Osteoblast (primary cell): ENCODE measurements around the gene IL7R. TPM values are rescaled to one million over a fixed set of nuclear protein-coding genes. Genes with fewer than 3 reads are reported as not detected.
A peak's percentile ranks its signal among the peaks of the same experiment; 100 is the strongest.

Experiments used
- DNase-seq: peaks from one replicate; pipeline ENCODE4 v3.0.0; 2011; ENCODE audit warnings: low spot score, mixed read lengths; ENCODE audit not compliant: insufficient read length; ENCODE audit errors: missing footprints
- H2AFZ ChIP-seq: 2 replicates; pipeline ENCODE4 v1.6.0; 2011; ENCODE audit warnings: mild to moderate bottlenecking, low read length
- H3K27ac ChIP-seq: 2 replicates; pipeline ENCODE4 v1.5.1; 2011; ENCODE audit warnings: mild to moderate bottlenecking, low read depth, low read length, moderate library complexity
- H3K27me3 ChIP-seq: 2 replicates; pipeline ENCODE4 v1.6.0; 2012; ENCODE audit warnings: mild to moderate bottlenecking, control low read depth, inconsistent platforms, low read length, moderate library complexity; ENCODE audit not compliant: insufficient read depth
- H3K36me3 ChIP-seq: 2 replicates; pipeline ENCODE4 v1.5.1; 2011; ENCODE audit warnings: mild to moderate bottlenecking, low read length, control low read depth, moderate library complexity; ENCODE audit not compliant: insufficient read depth
- H3K4me1 ChIP-seq: 2 replicates; pipeline ENCODE4 v1.5.1; 2011; ENCODE audit warnings: mild to moderate bottlenecking, low read length, control low read depth, moderate library complexity; ENCODE audit not compliant: insufficient read depth
- H3K4me2 ChIP-seq: 2 replicates; pipeline ENCODE4 v1.6.0; 2011; ENCODE audit warnings: mild to moderate bottlenecking, low read length; ENCODE audit not compliant: insufficient read depth
- H3K4me3 ChIP-seq: fragments of 200-600 bp; sonication (generic); 3 replicates; pipeline ENCODE4 v1.5.1; 2012; ENCODE audit warnings: mild to moderate bottlenecking, low read length, inconsistent platforms; ENCODE audit not compliant: insufficient read depth
- H3K79me2 ChIP-seq: 2 replicates; pipeline ENCODE4 v1.6.0; 2012; ENCODE audit warnings: mild to moderate bottlenecking, low read length, control low read depth, inconsistent platforms; ENCODE audit not compliant: insufficient read depth
- H3K9me3 ChIP-seq: 2 replicates; pipeline ENCODE4 v1.5.1; 2011; ENCODE audit warnings: low read depth, low read length, control low read depth
- H4K20me1 ChIP-seq: 2 replicates; pipeline ENCODE4 v1.6.0; 2012; ENCODE audit warnings: mild to moderate bottlenecking, low read length, control low read depth; ENCODE audit not compliant: insufficient read depth
- total RNA-seq: library from RNA; depleted of rRNA; stranded (reverse); fragments of >200 nt; gene quantifications from 2 replicates; pipeline ENCODE4 v1.2.3, GENCODE V29; 2012
- TF ChIP-seq, protein P1 (sequence below): IDR thresholded peaks from 2 replicates; pipeline ENCODE4 v1.5.1; 2011; ENCODE audit warnings: mild to moderate bottlenecking, low read depth, low read length, moderate library complexity; ENCODE audit errors: extremely low read depth

IL7R gene
- total RNA-seq, 1 donor, result 2.2 TPM

DNA sequence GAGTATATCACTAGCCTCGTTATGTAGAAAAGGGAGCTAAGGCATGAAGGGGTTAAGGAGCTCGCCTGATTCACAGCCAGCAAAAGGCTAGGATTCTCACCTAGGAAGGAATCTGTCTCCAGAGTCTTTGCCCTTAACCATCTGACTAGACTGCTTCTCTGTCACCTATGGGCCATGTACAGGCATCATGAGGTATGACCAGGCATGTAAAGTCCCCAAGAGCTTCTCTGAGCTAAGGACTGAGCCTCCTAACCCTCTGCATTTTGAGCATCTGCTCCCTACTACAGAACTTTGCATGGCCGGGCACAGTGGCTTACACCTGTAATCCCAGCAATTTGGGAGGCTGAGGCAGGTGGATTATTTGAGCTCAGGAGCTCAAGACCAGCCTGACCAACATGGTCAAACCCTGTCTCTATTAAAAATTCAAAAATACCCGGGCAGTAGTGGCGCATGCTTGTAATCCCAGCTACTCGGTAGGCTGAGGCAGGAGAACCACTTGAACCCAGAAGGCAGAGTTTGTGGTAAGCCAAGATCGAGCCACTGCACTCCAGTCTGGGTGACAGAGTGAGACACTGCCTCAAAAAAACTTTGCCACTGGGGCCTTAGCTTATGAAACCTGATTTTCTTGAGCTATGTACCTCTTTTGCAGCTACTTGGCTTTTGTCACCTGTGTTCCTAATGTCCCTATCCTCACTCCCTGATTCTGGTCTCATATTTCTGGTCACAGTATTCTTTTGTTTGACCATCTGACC is 33.2 kb upstream of the IL7R start:
- Histone ChIP-seq H3K36me3 (no peaks in the 10 kb centered on the region), H3K9me3 (no peaks in the 10 kb centered on the region), H3K27me3 (no peaks in the 10 kb centered on the region), H3K4me1 (no peaks in the 10 kb centered on the region), H3K4me2 (no peak overlapping the region), H3K79me2 (no peaks in the 10 kb centered on the region), H3K4me3 (no peak overlapping the region), H4K20me1 (no peaks in the 10 kb centered on the region), H3K27ac (no peak overlapping the region), H2AFZ (no peak overlapping the region)
- TF ChIP-seq, protein P1, sequence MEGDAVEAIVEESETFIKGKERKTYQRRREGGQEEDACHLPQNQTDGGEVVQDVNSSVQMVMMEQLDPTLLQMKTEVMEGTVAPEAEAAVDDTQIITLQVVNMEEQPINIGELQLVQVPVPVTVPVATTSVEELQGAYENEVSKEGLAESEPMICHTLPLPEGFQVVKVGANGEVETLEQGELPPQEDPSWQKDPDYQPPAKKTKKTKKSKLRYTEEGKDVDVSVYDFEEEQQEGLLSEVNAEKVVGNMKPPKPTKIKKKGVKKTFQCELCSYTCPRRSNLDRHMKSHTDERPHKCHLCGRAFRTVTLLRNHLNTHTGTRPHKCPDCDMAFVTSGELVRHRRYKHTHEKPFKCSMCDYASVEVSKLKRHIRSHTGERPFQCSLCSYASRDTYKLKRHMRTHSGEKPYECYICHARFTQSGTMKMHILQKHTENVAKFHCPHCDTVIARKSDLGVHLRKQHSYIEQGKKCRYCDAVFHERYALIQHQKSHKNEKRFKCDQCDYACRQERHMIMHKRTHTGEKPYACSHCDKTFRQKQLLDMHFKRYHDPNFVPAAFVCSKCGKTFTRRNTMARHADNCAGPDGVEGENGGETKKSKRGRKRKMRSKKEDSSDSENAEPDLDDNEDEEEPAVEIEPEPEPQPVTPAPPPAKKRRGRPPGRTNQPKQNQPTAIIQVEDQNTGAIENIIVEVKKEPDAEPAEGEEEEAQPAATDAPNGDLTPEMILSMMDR, result no peak
- DNase-seq, result no peak

DNA sequence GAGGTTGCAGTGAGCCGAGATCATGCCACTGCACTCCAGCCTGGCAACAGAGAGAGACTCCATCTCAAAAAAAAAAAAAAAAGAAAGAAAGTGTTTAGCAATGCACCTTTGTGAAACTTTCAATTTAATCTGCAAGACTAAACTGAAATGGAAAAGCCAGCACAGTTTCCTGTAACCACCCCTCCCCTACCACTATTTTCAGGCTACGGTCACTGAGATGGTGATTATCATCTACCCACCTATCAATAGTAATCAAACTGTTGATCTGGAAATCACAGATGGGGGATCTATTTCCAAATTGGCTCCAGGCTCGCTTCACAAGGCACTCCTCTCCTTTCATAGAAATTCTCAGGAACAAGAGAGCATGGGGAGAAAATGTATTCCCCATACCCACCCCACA is 30.6 kb upstream of the IL7R start:
- Histone ChIP-seq H3K79me2 (no peaks in the 10 kb centered on the region), H3K4me1 (no peaks in the 10 kb centered on the region), H3K9me3 (no peaks in the 10 kb centered on the region), H2AFZ (no peak overlapping the region), H3K4me3 (no peak overlapping the region), H4K20me1 (no peaks in the 10 kb centered on the region), H3K27me3 (no peaks in the 10 kb centered on the region), H3K4me2 (no peak overlapping the region), H3K36me3 (no peaks in the 10 kb centered on the region), H3K27ac (no peak overlapping the region)
- DNase-seq, result no peak
- TF ChIP-seq, protein P1, result no peak

DNA sequence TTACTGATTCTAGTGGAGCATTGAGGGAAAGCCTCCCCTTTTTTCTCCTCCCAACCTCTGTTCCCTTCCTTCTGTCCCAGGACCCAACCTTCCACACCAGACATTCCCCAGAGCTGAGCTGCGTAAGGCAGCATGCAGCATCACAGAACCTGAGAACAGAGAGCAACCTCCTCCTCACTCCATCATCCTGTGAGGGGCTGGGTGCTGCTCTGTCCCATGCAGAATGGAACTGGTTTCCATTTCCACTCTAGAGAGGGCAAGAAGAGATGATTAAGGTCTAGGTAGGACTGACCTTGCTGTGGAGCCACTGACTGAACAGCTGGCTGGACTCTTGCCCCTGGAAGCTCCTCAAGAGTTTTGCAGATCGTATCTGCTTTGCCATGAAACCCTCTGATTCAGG is 30.1 kb upstream of the IL7R start:
- no peak overlapping the region for H3K4me2 ChIP-seq
- TF ChIP-seq, protein P1, result no peak

DNA sequence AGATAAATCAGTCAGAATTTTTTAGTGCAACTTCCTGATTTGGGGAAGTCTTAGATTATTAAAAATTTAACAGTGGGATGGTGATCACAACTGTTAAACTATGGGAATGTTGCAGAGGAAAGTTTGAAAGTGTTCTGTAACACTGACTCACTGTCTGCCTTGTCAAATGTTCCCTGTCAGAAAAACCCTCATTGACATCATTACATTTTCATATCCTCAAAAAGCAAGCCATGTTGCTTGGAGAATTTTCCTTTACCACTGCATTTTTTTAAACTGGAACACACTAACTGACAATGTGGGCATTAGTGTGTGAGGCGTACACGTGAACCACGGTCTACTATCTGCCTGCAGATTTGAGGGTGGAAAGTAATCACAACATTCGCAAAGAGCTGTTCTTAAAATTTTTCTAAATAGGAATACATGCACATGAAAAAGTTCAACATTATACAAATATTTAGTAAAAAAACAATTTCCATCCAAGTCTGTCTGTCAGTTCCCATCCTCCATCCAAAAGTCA is 28.6 kb upstream of the IL7R start:
- DNase-seq, result no peak
- no peaks in the 10 kb centered on the region for H3K36me3 ChIP-seq
- H4K20me1 ChIP-seq, result no peaks in the 10 kb centered on the region
- H3K9me3 ChIP-seq, result no peaks in the 10 kb centered on the region
- no peaks in the 10 kb centered on the region for H3K4me1 ChIP-seq
- H3K27me3 ChIP-seq, result no peaks in the 10 kb centered on the region
- H3K27ac ChIP-seq, result no peak overlapping the region
- H3K4me3 ChIP-seq, result no peak overlapping the region
- no peak overlapping the region for H2AFZ ChIP-seq
- H3K79me2 ChIP-seq, result no peaks in the 10 kb centered on the region
- H3K4me2 ChIP-seq, result peak overlapping the region; percentile 17
- TF ChIP-seq, protein P1, result no peak

More for the DNA sequence above, 30.1 kb upstream of the IL7R start:
- Histone ChIP-seq H3K27me3 (no peaks in the 10 kb centered on the region), H4K20me1 (no peaks in the 10 kb centered on the region), H3K4me1 (no peaks in the 10 kb centered on the region), H2AFZ (no peak overlapping the region), H3K4me3 (no peak overlapping the region), H3K27ac (no peak overlapping the region), H3K36me3 (no peaks in the 10 kb centered on the region), H3K9me3 (no peaks in the 10 kb centered on the region), H3K79me2 (no peaks in the 10 kb centered on the region)
- no peak for DNase-seq
